ENCODE data around the gene PLD2. TPM values are rescaled to one million over a fixed set of nuclear protein-coding genes. Genes with fewer than 3 reads are reported as not detected.

Gene PLD2
- total RNA-seq, 1 experiment from 2014 or later: 13.0 TPM

GRCh38 chr17:4772235-4772613 is 34.7 kb upstream of the PLD2 start:
- CTCF ChIA-PET: interaction anchor here (0.6 to 1.3 kb wide), 2 partner anchors 18 to 208 kb away, joined by 4 to 6 read pairs; no protein-coding TSS in a partner anchor
- TF ChIP-seq CTCF (IDR thresholded peaks at IDR 0.05; ENCODE audit: unreplicated experiment): no peak
- Mint-ChIP-seq H3K4me3 (ENCODE audit: low read depth, unreplicated experiment) (no peak overlapping the region), H3K4me1 (ENCODE audit: low read depth, unreplicated experiment) (peaks cover 13% of the 10 kb centered on the region), H3K27me3 (ENCODE audit: unreplicated experiment) (peaks cover 8% of the 10 kb centered on the region), H3K27ac (ENCODE audit: unreplicated experiment) (no peak overlapping the region), H3K9me3 (ENCODE audit: low read depth, unreplicated experiment) (no peaks in the 10 kb centered on the region), H3K36me3 (ENCODE audit: insufficient read depth, unreplicated experiment) (no peaks in the 10 kb centered on the region)
- no TSS peak for BruUV-seq (replicated peaks)
- intact Hi-C loops (cut with micrococcal nuclease; ENCODE audit: unreplicated experiment): no loop called here
- DNase-seq: no peak

GRCh38 chr17:4777969-4778760 is 28.8 kb upstream of the PLD2 start:
- H3K27me3 Mint-ChIP-seq (ENCODE audit: unreplicated experiment): peaks cover 26% of the 10 kb centered on the region
- no peak for DNase-seq
- CTCF ChIA-PET: interaction anchor here (2.0 kb wide), 1 partner anchor 12 kb away, joined by 6 read pairs; no protein-coding TSS in a partner anchor

GRCh38 chr17:4780325-4780955 is 26.5 kb upstream of the PLD2 start:
- BruUV-seq (replicated peaks): no TSS peak
- CTCF ChIA-PET: interaction anchor here (2.0 kb wide), 1 partner anchor 10 kb away, joined by 6 read pairs; no protein-coding TSS in a partner anchor
- Mint-ChIP-seq H3K9me3 (ENCODE audit: low read depth, unreplicated experiment) (no peaks in the 10 kb centered on the region), H3K27me3 (ENCODE audit: unreplicated experiment) (peaks cover 18% of the 10 kb centered on the region), H3K27ac (ENCODE audit: unreplicated experiment) (no peak overlapping the region), H3K36me3 (ENCODE audit: insufficient read depth, unreplicated experiment) (no peaks in the 10 kb centered on the region), H3K4me1 (ENCODE audit: low read depth, unreplicated experiment) (no peaks in the 10 kb centered on the region), H3K4me3 (ENCODE audit: low read depth, unreplicated experiment) (no peak overlapping the region)
- no peak for DNase-seq
- TF ChIP-seq CTCF (IDR thresholded peaks at IDR 0.05; ENCODE audit: unreplicated experiment): no peak
- intact Hi-C loops (cut with micrococcal nuclease; ENCODE audit: unreplicated experiment): no loop called here

More at GRCh38 chr17:4777969-4778760, 28.8 kb upstream of the PLD2 start:
- no peak for TF ChIP-seq CTCF (IDR thresholded peaks at IDR 0.05; ENCODE audit: unreplicated experiment)
- BruUV-seq (replicated peaks): no TSS peak
- H3K36me3 Mint-ChIP-seq (ENCODE audit: insufficient read depth, unreplicated experiment): no peaks in the 10 kb centered on the region
- H3K4me1 Mint-ChIP-seq (ENCODE audit: low read depth, unreplicated experiment): no peaks in the 10 kb centered on the region
- H3K27ac Mint-ChIP-seq (ENCODE audit: unreplicated experiment): no peak overlapping the region
- no peak overlapping the region for H3K4me3 Mint-ChIP-seq (ENCODE audit: low read depth, unreplicated experiment)
- no peaks in the 10 kb centered on the region for H3K9me3 Mint-ChIP-seq (ENCODE audit: low read depth, unreplicated experiment)
- intact Hi-C loops (cut with micrococcal nuclease; ENCODE audit: unreplicated experiment): no loop called here

GRCh38 chr17:4782652-4783051 is 24.3 kb upstream of the PLD2 start:
- Mint-ChIP-seq H3K36me3 (ENCODE audit: insufficient read depth, unreplicated experiment) (no peaks in the 10 kb centered on the region), H3K4me1 (ENCODE audit: low read depth, unreplicated experiment) (no peaks in the 10 kb centered on the region), H3K4me3 (ENCODE audit: low read depth, unreplicated experiment) (no peak overlapping the region), H3K27ac (ENCODE audit: unreplicated experiment) (no peak overlapping the region), H3K27me3 (ENCODE audit: unreplicated experiment) (peaks cover 18% of the 10 kb centered on the region), H3K9me3 (ENCODE audit: low read depth, unreplicated experiment) (no peaks in the 10 kb centered on the region)
- no TSS peak for BruUV-seq (replicated peaks)
- no peak for DNase-seq
- CTCF ChIA-PET: no interaction called here
- no peak for TF ChIP-seq CTCF (IDR thresholded peaks at IDR 0.05; ENCODE audit: unreplicated experiment)
- intact Hi-C loops (cut with micrococcal nuclease; ENCODE audit: unreplicated experiment): no loop called here

Data from Calu3 (cell line).